GM18498 (cell line): Measurements from ENCODE around the gene HCFC1.
"Not testable (repeated sequence)": the region's sequence is repeated elsewhere in the genome, so short reads cannot be mapped to it uniquely, and the experiment has no call there.

Experiments
- ATAC-seq: cut with Tn5 transposase; IDR thresholded peaks from one replicate; pipeline ENCODE4 v1.9.1; 2021; ENCODE audit warnings: mild to moderate bottlenecking, moderate library complexity; ENCODE audit not compliant: unreplicated experiment

HCFC1 gene

DNA sequence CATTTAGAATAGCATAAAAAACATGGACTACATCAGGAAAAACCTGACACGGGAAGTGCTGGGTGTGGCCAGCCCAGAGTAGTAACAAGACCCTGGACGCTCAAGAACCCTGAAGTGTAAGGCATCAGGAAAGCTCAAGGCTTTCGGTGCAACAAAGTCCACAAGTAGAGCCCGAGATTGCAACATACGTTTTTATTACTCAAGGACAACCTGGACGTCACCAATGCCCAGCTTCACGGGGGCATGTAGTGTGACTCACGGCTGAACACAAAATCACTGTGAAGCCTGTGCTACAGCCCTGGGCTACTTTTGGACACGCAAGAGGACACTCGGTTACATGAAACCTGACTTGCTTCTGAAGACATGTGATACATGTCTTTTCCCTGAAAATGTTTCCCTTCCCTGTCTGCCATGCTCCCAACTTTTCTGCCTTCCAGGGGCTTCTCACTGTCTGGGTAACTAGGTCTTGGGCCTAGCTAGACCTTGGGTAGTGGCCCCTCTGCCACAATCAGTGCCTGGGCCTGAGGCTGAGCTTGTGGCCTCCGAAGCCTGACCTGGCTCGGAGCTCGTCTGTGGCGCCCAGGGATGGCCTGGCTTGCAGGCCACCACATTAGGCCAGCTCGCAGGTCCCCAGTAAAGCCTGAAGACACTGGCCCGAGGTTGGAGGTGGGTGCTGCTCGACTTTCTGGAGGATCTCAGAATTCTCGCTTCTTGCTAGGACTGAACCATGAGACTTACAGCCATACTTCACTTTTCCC is 38.9 kb upstream of the HCFC1 start:
- no peak for ATAC-seq

- peak; percentile 26 for ATAC-seq
These were observed 36.9 kb upstream of the HCFC1 start for GRCh38 chrX:154008521-154008920.

GRCh38 chrX:154006947-154007346 is 35.3 kb upstream of the HCFC1 start:
- no peak for ATAC-seq

DNA sequence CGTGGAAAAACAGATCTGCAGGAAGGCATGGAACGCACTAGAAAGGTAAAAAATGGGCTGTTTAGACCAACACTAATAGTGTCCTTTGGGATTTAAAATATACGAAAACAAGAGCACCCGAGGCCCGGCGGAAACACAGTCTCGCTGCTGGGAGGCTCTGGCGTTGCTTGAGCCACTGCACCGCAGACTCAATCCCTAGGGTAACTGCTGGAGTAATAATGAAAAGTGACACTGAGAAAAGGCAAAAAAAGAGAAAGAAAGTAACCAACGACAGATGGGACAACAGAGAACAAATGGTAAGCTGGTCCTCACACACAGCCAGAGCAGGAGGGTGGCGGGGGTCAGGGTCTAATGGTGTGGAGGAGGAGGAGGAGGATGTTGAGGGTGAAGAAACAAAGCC is 32.7 kb upstream of the HCFC1 start:
- no peak for ATAC-seq

DNA sequence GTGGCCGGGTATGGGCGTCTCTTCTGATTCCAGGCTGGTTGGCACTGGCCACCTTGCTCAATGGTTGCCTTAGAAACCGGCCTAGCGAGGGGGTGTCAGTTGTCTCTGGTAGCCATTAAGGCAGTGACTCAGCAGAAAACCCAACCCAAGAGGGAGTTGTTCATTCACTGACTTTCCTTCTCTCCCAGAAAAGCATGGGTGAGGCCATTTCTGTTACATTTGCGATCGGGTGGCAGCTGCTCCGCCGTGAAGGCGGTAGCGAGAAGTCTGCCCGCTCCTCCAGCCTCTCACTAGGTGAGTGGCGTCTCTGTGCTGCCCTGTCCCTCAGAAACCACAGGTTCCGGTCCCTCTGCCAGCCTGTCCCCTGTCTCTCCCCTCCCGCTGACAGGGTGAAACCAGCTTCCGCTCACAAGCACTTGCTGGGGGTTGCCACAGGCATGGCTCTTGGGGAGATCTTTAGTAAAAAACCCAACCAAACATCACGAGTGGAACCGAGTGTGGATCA is 30.6 kb upstream of the HCFC1 start:
- ATAC-seq: peak; percentile 65

GRCh38 chrX:154000051-154000450 is 28.4 kb upstream of the HCFC1 start:
- no peak for ATAC-seq

DNA sequence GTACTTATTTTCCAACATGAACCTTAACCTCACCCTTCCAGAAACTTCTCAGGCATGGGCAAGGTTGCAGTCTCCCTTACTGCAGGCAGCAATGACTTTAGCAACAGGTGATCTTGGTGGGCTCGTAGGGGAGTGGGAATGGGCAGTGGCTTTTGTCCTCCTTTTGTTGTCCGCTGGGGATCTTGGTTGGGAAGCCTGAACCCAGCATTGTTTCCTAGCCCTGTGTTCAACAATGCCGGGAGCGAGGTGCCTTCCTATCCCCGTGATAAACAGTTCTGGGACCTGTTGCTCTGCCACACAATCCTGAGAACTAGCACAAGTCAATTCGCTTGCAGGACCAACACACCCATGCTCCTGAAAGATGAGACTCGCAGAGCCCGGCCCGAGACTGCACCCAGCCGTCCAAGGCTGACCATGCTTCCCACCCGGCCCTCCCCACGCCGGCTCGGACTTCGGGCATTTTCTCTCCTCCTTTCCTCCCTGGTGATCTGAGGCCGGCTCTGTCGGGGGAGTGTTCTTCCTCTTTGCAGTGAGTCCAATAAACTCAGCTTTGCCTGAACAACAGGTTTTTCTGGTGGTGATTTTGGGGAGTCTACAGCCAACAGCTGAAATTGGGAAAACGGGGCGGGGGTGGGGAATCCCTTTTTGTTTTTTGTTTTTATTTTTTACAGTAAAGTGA is 27.9 kb upstream of the HCFC1 start:
- no peak for ATAC-seq

DNA sequence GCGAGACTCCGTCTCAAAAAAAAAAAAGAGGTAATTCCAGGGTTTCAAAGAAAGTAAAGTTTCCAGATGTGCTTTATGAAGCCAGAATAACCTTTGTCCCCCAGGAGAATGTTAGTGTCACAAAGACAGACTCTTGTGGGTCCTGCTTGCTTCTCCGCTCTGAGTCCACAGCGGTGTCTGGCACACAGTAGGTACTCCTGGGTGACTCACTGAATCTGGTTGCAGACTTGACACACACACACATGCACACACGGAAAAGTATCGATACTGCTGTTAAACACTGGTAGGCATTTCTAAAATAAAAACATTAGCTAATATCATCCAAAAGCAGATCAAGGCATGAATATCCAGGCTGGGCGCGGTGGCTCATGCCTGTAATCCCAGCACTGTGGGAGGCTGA is 23.9 kb upstream of the HCFC1 start:
- ATAC-seq: no peak

DNA sequence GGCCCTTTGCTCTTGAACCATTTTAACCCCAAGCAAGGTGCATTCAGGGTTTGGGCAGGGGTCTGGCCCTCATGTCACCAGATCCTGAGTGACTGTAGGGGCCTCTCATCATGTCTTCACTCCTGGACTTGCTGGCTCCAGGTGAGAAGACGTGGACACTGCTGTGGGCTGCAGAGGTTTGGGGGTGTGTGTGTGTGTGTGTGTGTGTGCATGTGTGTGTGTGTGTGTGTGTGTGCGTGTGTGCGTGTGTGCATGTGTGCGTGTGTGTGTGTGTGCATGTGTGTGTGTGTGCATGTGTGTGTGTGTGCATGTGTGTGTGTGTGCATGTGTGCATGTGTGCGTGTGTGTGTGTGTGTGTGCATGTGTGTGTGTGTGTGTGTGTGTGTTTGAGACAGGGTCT is 22.8 kb upstream of the HCFC1 start:
- ATAC-seq: not testable (repeated sequence)

GRCh38 chrX:153993978-153994377 is 22.4 kb upstream of the HCFC1 start:
- no peak for ATAC-seq

- ATAC-seq: no peak
These were observed 21.5 kb upstream of the HCFC1 start for GRCh38 chrX:153993079-153993478.

DNA sequence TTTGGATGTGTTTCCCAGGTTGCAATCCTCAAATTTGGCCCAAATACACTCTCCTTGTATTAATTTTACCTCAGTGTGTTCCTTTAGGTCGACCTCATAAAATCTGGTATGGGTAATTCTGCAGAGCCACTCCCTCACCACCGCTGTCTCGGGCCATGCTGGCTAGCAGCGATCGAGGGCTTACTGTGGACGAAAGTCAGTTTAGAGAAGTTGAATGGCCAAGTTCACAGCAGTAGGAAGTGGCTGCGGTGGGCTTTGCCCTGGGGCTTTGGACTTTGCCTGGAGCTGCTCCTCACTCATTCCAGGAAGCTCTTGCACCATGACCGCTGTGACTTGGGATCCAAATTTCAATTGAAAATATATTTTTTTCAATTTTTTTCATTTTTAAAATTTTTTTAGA is 20.6 kb upstream of the HCFC1 start:
- ATAC-seq: no peak

DNA sequence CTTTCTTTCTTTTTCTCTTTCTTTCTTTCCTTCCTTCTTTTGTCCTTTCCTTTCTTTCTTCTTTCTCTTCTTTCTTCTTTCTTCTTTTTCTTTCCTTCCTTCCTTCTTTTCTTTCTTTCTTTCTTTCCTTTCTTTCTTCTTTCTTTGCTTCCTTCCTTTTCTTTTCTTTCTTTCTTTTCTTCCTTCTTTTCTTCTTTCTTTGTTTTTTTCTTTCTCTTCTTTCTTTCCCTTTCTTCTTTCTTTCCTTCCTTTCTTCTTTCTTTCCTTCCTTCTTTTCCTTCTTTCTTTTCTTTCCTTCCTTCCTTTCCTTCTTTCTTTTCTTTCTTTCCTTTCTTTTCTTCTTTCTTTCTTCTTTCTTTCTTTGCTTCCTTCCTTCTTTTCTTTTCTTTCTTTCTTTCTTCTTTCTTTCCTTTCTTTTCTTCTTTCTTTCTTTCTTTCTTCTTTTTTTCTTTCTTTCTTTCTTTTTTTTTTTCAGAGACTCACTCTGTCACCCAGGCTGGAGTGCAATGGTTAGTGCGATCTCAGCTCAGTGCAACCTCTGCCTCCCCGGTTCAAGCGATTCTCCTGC is 19.5 kb upstream of the HCFC1 start:
- no peak for ATAC-seq

DNA sequence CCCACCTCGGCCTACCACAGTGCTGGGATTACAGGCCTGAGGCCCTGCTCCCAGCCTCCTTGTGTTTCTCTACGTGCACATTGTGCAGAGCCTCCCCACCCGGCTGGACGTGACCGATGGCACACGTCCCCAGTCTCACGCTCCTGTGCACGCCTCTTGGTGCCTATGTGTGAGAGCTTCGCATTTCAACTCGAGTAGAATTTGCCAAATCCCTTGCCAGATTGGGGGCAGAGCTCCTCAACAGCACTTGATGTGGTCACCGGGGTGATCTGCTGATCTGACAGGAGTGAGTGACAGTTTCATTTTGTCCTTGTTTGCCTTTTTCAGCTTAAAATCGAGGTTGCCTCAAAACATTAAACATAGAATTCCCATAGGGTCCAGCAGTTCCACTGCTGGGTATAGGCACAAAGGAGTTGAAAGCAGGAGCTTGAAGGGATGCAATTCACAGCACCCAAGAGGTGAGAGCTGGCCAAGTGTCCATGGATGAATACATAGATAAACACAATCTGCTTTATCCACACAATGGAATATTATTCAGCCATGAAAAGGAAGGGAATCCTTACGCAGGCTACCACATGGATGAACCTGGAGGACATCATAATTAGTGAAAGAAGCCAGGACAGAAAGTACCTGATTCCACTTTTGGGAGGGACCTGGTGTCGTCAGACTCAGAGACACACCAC is 18.5 kb upstream of the HCFC1 start:
- ATAC-seq: no peak

- ATAC-seq: no peak
These were observed 16.9 kb upstream of the HCFC1 start for GRCh38 chrX:153988493-153988892.

- no peak for ATAC-seq
These were observed 12.9 kb upstream of the HCFC1 start for GRCh38 chrX:153984351-153985178.

GRCh38 chrX:153983321-153983801 is 11.7 kb upstream of the HCFC1 start:
- no peak for ATAC-seq

DNA sequence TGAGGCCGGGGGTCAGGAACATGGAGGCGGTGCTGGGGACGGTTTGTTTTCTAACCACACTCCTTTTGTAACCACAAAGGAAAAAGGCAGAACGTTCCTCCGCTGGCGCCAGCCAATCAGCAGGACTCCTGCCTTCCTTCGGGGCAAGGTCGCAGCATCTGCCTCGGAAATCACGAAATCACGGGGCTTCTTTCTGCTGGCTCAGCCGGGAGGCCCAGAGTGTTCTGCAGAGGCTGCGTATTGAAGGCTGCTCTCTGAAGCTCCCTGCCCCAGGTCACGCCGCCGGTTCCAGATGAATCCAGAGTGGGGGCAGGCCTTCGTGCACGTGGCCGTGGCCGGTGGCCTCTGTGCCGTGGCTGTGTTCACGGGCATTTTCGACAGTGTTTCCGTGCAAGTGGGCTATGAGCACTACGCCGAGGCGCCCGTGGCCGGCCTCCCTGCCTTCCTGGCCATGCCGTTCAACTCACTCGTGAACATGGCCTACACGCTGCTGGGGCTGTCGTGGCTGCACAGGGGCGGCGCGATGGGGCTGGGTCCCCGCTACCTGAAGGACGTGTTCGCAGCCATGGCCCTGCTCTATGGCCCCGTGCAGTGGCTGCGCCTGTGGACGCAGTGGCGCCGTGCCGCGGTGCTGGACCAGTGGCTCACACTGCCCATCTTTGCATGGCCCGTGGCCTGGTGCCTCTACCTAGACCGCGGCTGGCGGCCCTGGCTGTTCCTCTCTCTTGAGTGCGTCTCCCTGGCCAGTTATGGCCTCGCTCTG is 10.3 kb upstream of the HCFC1 start:
- ATAC-seq: no peak

DNA sequence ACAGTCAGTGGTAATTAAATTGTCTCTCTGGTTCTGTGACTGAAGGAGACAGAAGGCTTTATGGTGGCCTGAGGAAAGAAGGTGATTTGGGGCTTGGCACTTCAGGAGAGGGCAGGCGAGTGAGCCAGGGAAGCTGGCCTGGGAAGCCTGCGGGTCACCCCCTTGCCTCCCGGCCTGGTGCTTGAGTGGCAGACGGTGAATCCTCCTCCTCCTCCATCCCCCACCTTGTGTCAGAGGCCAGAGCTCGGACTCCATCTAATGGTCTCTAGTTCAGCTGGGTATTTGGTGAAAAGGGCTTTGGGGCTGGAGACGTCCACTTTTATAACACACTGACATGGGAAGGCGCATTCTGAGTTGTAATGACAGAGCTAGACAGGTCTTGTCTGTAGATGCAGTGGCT is 9.6 kb upstream of the HCFC1 start:
- ATAC-seq: no peak

DNA sequence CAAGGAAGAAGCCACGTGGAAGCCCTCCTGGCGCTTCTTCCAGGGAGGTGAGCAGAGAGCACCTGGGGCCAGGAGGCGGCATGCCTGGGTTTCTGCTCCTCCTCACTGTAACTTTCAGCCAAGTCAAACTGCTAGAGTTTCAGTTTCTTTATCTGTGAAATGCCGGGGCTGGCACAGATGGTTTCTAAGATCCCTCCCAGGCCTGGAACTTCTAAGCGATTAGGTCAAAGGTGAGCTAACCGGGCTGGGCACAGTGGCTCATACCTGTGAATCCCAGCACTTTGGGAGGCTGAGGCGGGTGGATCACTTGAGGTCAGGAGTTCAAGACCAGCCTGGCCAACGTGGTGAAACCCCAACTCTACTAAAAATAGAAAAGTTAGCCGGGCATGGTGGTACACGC is 8.8 kb upstream of the HCFC1 start:
- peak; percentile 70 for ATAC-seq
